ENCODE data around the gene SMC4.

The SMC4 gene

GRCh38 chr3:160390565-160391138 is 8.8 kb upstream of the SMC4 start:
- POLR2A ChIA-PET = interaction anchor here (0.8 kb wide), 1 partner anchor 11 kb away, joined by 3 read pairs; no protein-coding TSS in a partner anchor
- no peak for TF ChIP-seq FOXA1 (IDR thresholded peaks at IDR 0.05)
- TF ChIP-seq BHLHE40 (IDR thresholded peaks at IDR 0.05; ENCODE audit: borderline replicate concordance) = no peak
- TF ChIP-seq FOXK2 (IDR thresholded peaks at IDR 0.05) = no peak
- TF ChIP-seq PKNOX1 (IDR thresholded peaks at IDR 0.05) = no peak
- no peak for TF ChIP-seq ELF4 (IDR thresholded peaks at IDR 0.05)
- no peak for TF ChIP-seq SUZ12 (IDR thresholded peaks at IDR 0.05)
- no peak for TF ChIP-seq HDGF (IDR thresholded peaks at IDR 0.05; ENCODE audit: borderline replicate concordance)
- TF ChIP-seq ARNT (IDR thresholded peaks at IDR 0.05) = no peak
- TF ChIP-seq L3MBTL2 (conservative IDR thresholded peaks at IDR 0.05) = no peak
- no peak for TF ChIP-seq FOXM1 (IDR thresholded peaks at IDR 0.05; ENCODE audit: borderline replicate concordance)
- no peak for TF ChIP-seq LEF1 (IDR thresholded peaks at IDR 0.05; ENCODE audit: borderline replicate concordance)
- no peak for TF ChIP-seq ZNF384 (IDR thresholded peaks at IDR 0.05)
- no peak for TF ChIP-seq TARDBP (IDR thresholded peaks at IDR 0.05)
- CTCF ChIA-PET = no interaction called here
- DNase-seq (ENCODE audit: extremely low spot score) = no peak

GRCh38 chr3:160392798-160393197 is 6.7 kb upstream of the SMC4 start:
- no peak for DNase-seq (ENCODE audit: extremely low spot score)
- ChIA-PET POLR2A (no interaction called here), CTCF (no interaction called here)
- no peak for TF ChIP-seq SP1 (IDR thresholded peaks at IDR 0.05)
- TF ChIP-seq TARDBP (IDR thresholded peaks at IDR 0.05) = no peak
- no peak for TF ChIP-seq ZNF384 (IDR thresholded peaks at IDR 0.05)
- TF ChIP-seq NFRKB (IDR thresholded peaks at IDR 0.05) = no peak
- no peak for TF ChIP-seq ELF4 (IDR thresholded peaks at IDR 0.05)
- TF ChIP-seq FOXK2 (IDR thresholded peaks at IDR 0.05) = no peak
- TF ChIP-seq FOXM1 (IDR thresholded peaks at IDR 0.05; ENCODE audit: borderline replicate concordance) = no peak
- TF ChIP-seq PKNOX1 (IDR thresholded peaks at IDR 0.05) = no peak
- no peak for TF ChIP-seq L3MBTL2 (conservative IDR thresholded peaks at IDR 0.05)
- no peak for TF ChIP-seq FOXA1 (IDR thresholded peaks at IDR 0.05)
- no peak for TF ChIP-seq BHLHE40 (IDR thresholded peaks at IDR 0.05; ENCODE audit: borderline replicate concordance)
- no peak for TF ChIP-seq CTBP1 (IDR thresholded peaks at IDR 0.05; ENCODE audit: borderline replicate concordance)
- TF ChIP-seq ARNT (IDR thresholded peaks at IDR 0.05) = no peak
- TF ChIP-seq HDGF (IDR thresholded peaks at IDR 0.05; ENCODE audit: borderline replicate concordance) = no peak

- no peak for DNase-seq (ENCODE audit: extremely low spot score)
- ChIA-PET POLR2A (no interaction called here), CTCF (interaction anchor here (0.7 kb wide), 1 partner anchor 20 kb away, joined by 3 read pairs; no protein-coding TSS in a partner anchor)
- TF ChIP-seq FOXA1 (IDR thresholded peaks at IDR 0.05) (no peak), NFRKB (IDR thresholded peaks at IDR 0.05) (no peak), ZNF384 (IDR thresholded peaks at IDR 0.05) (no peak), CTBP1 (IDR thresholded peaks at IDR 0.05; ENCODE audit: borderline replicate concordance) (no peak), FOXK2 (IDR thresholded peaks at IDR 0.05) (no peak), FOXM1 (IDR thresholded peaks at IDR 0.05; ENCODE audit: borderline replicate concordance) (no peak), L3MBTL2 (conservative IDR thresholded peaks at IDR 0.05) (no peak), HDGF (IDR thresholded peaks at IDR 0.05; ENCODE audit: borderline replicate concordance) (no peak), ELF4 (IDR thresholded peaks at IDR 0.05) (no peak), TARDBP (IDR thresholded peaks at IDR 0.05) (no peak), ARNT (IDR thresholded peaks at IDR 0.05) (no peak), LEF1 (IDR thresholded peaks at IDR 0.05; ENCODE audit: borderline replicate concordance) (no peak)
These were observed 6.0 kb upstream of the SMC4 start for GRCh38 chr3:160393346-160394008.

GRCh38 chr3:160394009-160394392 is 5.4 kb upstream of the SMC4 start:
- ChIA-PET CTCF (interaction anchor here (0.7 kb wide), 1 partner anchor 19 kb away, joined by 3 read pairs; no protein-coding TSS in a partner anchor), POLR2A (no interaction called here)
- DNase-seq (ENCODE audit: extremely low spot score) = no peak
- TF ChIP-seq L3MBTL2 (conservative IDR thresholded peaks at IDR 0.05) = no peak
- no peak for TF ChIP-seq HDGF (IDR thresholded peaks at IDR 0.05; ENCODE audit: borderline replicate concordance)
- no peak for TF ChIP-seq CTBP1 (IDR thresholded peaks at IDR 0.05; ENCODE audit: borderline replicate concordance)
- TF ChIP-seq PKNOX1 (IDR thresholded peaks at IDR 0.05) = no peak
- TF ChIP-seq ARNT (IDR thresholded peaks at IDR 0.05) = no peak
- TF ChIP-seq FOXA1 (IDR thresholded peaks at IDR 0.05) = no peak
- no peak for TF ChIP-seq SP1 (IDR thresholded peaks at IDR 0.05)
- TF ChIP-seq BHLHE40 (IDR thresholded peaks at IDR 0.05; ENCODE audit: borderline replicate concordance) = no peak
- TF ChIP-seq TARDBP (IDR thresholded peaks at IDR 0.05) = no peak
- TF ChIP-seq ELF4 (IDR thresholded peaks at IDR 0.05) = no peak
- no peak for TF ChIP-seq FOXM1 (IDR thresholded peaks at IDR 0.05; ENCODE audit: borderline replicate concordance)
- TF ChIP-seq FOXK2 (IDR thresholded peaks at IDR 0.05) = no peak
- no peak for TF ChIP-seq LEF1 (IDR thresholded peaks at IDR 0.05; ENCODE audit: borderline replicate concordance)
- TF ChIP-seq NFRKB (IDR thresholded peaks at IDR 0.05) = no peak
- no peak for TF ChIP-seq SUZ12 (IDR thresholded peaks at IDR 0.05)
- no peak for TF ChIP-seq ZNF384 (IDR thresholded peaks at IDR 0.05)

- DNase-seq (ENCODE audit: extremely low spot score) = no peak
- TF ChIP-seq PKNOX1 (IDR thresholded peaks at IDR 0.05) = no peak
- no peak for TF ChIP-seq ELF4 (IDR thresholded peaks at IDR 0.05)
- TF ChIP-seq SP1 (IDR thresholded peaks at IDR 0.05) = no peak
- TF ChIP-seq FOXK2 (IDR thresholded peaks at IDR 0.05) = no peak
- TF ChIP-seq BHLHE40 (IDR thresholded peaks at IDR 0.05; ENCODE audit: borderline replicate concordance) = no peak
- no peak for TF ChIP-seq FOXA1 (IDR thresholded peaks at IDR 0.05)
- TF ChIP-seq CTBP1 (IDR thresholded peaks at IDR 0.05; ENCODE audit: borderline replicate concordance) = no peak
- no peak for TF ChIP-seq LEF1 (IDR thresholded peaks at IDR 0.05; ENCODE audit: borderline replicate concordance)
- no peak for TF ChIP-seq ARNT (IDR thresholded peaks at IDR 0.05)
- no peak for TF ChIP-seq L3MBTL2 (conservative IDR thresholded peaks at IDR 0.05)
- no peak for TF ChIP-seq FOXM1 (IDR thresholded peaks at IDR 0.05; ENCODE audit: borderline replicate concordance)
- TF ChIP-seq SUZ12 (IDR thresholded peaks at IDR 0.05) = no peak
- no peak for TF ChIP-seq HDGF (IDR thresholded peaks at IDR 0.05; ENCODE audit: borderline replicate concordance)
- TF ChIP-seq NFRKB (IDR thresholded peaks at IDR 0.05) = no peak
- no peak for TF ChIP-seq ZNF384 (IDR thresholded peaks at IDR 0.05)
- TF ChIP-seq TARDBP (IDR thresholded peaks at IDR 0.05) = no peak
- POLR2A ChIA-PET = no interaction called here
- CTCF ChIA-PET = no interaction called here
These were observed 4.2 kb upstream of the SMC4 start for GRCh38 chr3:160395297-160395696.
